HEK293 (cell line): ENCODE measurements around the gene ZNF200.

Experiments
- KLF1 ChIP-seq: fragments of 450-650 bp; formaldehyde crosslinking; IDR thresholded peaks from 2 replicates; pipeline ENCODE4 v1.5.1; 2016; ENCODE audit warnings: missing biosample characterization, missing genetic modification characterization
- KLF16 ChIP-seq: fragments of 450-650 bp; formaldehyde crosslinking; IDR thresholded peaks from 2 replicates; pipeline ENCODE4 v1.5.1; 2017; ENCODE audit warnings: missing biosample characterization, missing genetic modification characterization
- TCF7L2 ChIP-seq: IDR thresholded peaks from 2 replicates; pipeline ENCODE4 v1.6.1; 2011; ENCODE audit warnings: low read depth, mild to moderate bottlenecking, inconsistent platforms, low read length, moderate library complexity, borderline replicate concordance
- YY1 ChIP-seq: fragments of 450-650 bp; formaldehyde crosslinking; IDR thresholded peaks from 2 replicates; pipeline ENCODE4 v1.5.1; 2018; ENCODE audit warnings: missing biosample characterization, missing genetic modification characterization
- ZFP37 ChIP-seq: fragments of 450-650 bp; formaldehyde crosslinking; IDR thresholded peaks from 2 replicates; pipeline ENCODE4 v1.5.1; 2016; ENCODE audit warnings: missing biosample characterization, missing genetic modification characterization
- ZNF184 ChIP-seq: fragments of 450-650 bp; IDR thresholded peaks from 2 replicates; pipeline ENCODE4 v1.5.1; 2018; ENCODE audit warnings: missing biosample characterization, mild to moderate bottlenecking, missing genetic modification characterization
- ZNF2 ChIP-seq: fragments of 450-650 bp; formaldehyde crosslinking; IDR thresholded peaks from 2 replicates; pipeline ENCODE4 v1.5.1; 2016; ENCODE audit warnings: missing biosample characterization, missing genetic modification characterization
- ZNF23 ChIP-seq: fragments of 450-650 bp; formaldehyde crosslinking; IDR thresholded peaks from 2 replicates; pipeline ENCODE4 v1.5.1; 2016; ENCODE audit warnings: missing biosample characterization, missing genetic modification characterization, borderline replicate concordance
- ZNF394 ChIP-seq: fragments of 450-650 bp; formaldehyde crosslinking; IDR thresholded peaks from 2 replicates; pipeline ENCODE4 v1.5.1; 2016; ENCODE audit warnings: missing biosample characterization, missing genetic modification characterization, mild to moderate bottlenecking, moderate library complexity, borderline replicate concordance
- ZNF558 ChIP-seq: fragments of 450-650 bp; formaldehyde crosslinking; IDR thresholded peaks from 2 replicates; pipeline ENCODE4 v1.5.1; 2016; ENCODE audit warnings: missing biosample characterization, missing genetic modification characterization
- ZNF701 ChIP-seq: fragments of 450-650 bp; formaldehyde crosslinking; IDR thresholded peaks from 2 replicates; pipeline ENCODE4 v1.5.1; 2016; ENCODE audit warnings: missing biosample characterization, missing genetic modification characterization
- TF ChIP-seq, protein P1 (sequence below): fragments of 450-650 bp; formaldehyde crosslinking; IDR thresholded peaks from 2 replicates; pipeline ENCODE4 v1.5.1; 2016; ENCODE audit warnings: missing biosample characterization, missing genetic modification characterization
- TF ChIP-seq, protein P2 (sequence below): fragments of 450-650 bp; formaldehyde crosslinking; IDR thresholded peaks from 2 replicates; pipeline ENCODE4 v1.5.1; 2016; ENCODE audit warnings: missing biosample characterization, missing genetic modification characterization

DNA sequence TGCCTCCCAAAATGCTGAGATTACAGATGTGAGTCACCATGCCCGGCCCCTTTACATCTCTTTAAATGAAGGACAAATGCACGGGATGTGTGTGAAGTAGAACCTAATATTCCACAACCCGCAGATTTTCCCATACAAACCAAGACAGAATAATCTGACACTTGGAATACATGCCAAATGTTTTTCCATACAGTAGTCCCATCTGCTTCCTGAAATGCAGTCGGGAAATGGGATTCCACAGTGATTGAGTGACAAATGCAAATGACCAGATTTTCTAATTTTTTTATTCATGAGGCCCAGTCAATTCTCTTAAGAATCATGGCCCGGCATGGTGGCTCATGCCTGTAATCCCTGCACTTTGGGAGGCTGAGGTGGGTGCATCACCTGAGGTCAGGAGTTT is 6.8 kb upstream of the ZNF200 start:
- TF ChIP-seq ZNF184 (tag by site-specific recombination), result no peak
- no peak for TF ChIP-seq ZFP37
- TF ChIP-seq YY1, result no peak
- TF ChIP-seq, protein P1, sequence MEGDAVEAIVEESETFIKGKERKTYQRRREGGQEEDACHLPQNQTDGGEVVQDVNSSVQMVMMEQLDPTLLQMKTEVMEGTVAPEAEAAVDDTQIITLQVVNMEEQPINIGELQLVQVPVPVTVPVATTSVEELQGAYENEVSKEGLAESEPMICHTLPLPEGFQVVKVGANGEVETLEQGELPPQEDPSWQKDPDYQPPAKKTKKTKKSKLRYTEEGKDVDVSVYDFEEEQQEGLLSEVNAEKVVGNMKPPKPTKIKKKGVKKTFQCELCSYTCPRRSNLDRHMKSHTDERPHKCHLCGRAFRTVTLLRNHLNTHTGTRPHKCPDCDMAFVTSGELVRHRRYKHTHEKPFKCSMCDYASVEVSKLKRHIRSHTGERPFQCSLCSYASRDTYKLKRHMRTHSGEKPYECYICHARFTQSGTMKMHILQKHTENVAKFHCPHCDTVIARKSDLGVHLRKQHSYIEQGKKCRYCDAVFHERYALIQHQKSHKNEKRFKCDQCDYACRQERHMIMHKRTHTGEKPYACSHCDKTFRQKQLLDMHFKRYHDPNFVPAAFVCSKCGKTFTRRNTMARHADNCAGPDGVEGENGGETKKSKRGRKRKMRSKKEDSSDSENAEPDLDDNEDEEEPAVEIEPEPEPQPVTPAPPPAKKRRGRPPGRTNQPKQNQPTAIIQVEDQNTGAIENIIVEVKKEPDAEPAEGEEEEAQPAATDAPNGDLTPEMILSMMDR (tag by site-specific recombination), result no peak
- TF ChIP-seq ZNF394, result no peak
- TF ChIP-seq TCF7L2, result no peak
- TF ChIP-seq ZNF2, result no peak
- TF ChIP-seq KLF16 (tag by site-specific recombination), result no peak
- no peak for TF ChIP-seq ZNF23
- TF ChIP-seq, protein P2, sequence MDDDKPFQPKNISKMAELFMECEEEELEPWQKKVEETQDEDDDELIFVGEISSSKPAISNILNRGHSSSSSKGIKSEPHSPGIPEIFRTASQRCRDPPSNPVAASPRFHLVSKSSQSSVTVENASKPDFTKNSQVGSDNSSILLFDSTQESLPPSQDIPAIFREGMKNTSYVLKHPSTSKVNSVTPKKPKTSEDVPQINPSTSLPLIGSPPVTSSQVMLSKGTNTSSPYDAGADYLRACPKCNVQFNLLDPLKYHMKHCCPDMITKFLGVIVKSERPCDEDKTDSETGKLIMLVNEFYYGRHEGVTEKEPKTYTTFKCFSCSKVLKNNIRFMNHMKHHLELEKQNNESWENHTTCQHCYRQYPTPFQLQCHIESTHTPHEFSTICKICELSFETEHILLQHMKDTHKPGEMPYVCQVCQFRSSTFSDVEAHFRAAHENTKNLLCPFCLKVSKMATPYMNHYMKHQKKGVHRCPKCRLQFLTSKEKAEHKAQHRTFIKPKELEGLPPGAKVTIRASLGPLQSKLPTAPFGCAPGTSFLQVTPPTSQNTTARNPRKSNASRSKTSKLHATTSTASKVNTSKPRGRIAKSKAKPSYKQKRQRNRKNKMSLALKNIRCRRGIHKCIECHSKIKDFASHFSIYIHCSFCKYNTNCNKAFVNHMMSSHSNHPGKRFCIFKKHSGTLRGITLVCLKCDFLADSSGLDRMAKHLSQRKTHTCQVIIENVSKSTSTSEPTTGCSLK (tag by site-specific recombination), result no peak
- TF ChIP-seq ZNF701 (tag by site-specific recombination), result no peak
- no peak for TF ChIP-seq KLF1 (tag by site-specific recombination)
- no peak for TF ChIP-seq ZNF558 (tag by site-specific recombination)
